GM10266 (cell line): ENCODE data around the gene BATF.

Experiments
- DNase-seq: peaks from one replicate; pipeline ENCODE4 v3.0.0; 2012; ENCODE audit errors: extremely low spot score
- TF ChIP-seq, protein P1 (sequence below): IDR thresholded peaks from 2 replicates; pipeline ENCODE4 v1.5.1; 2012; ENCODE audit warnings: mild to moderate bottlenecking, low read depth; ENCODE audit not compliant: control insufficient read depth, insufficient read depth; ENCODE audit errors: missing control alignments

BATF gene

DNA sequence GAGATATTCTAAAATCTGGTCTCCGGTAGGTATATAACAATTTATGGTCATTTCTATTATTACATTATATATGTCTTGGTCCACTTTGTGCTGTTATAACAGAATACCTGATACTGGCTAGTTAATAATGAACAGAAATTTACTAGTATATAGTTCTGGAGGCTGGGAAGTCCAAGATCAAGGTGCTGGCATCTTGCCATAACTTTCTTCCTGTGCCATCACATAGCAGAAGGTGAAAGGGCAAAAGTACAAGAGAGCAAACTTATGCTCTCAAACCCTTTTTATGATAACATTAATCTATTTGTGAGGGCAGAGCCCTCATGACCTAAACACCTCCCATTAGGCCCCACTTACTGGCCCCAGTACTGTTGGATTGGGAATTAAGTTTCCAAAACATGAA, 17.9 kb upstream of the BATF start:
- DNase-seq = no peak
- TF ChIP-seq, protein P1, sequence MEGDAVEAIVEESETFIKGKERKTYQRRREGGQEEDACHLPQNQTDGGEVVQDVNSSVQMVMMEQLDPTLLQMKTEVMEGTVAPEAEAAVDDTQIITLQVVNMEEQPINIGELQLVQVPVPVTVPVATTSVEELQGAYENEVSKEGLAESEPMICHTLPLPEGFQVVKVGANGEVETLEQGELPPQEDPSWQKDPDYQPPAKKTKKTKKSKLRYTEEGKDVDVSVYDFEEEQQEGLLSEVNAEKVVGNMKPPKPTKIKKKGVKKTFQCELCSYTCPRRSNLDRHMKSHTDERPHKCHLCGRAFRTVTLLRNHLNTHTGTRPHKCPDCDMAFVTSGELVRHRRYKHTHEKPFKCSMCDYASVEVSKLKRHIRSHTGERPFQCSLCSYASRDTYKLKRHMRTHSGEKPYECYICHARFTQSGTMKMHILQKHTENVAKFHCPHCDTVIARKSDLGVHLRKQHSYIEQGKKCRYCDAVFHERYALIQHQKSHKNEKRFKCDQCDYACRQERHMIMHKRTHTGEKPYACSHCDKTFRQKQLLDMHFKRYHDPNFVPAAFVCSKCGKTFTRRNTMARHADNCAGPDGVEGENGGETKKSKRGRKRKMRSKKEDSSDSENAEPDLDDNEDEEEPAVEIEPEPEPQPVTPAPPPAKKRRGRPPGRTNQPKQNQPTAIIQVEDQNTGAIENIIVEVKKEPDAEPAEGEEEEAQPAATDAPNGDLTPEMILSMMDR = no peak

DNA sequence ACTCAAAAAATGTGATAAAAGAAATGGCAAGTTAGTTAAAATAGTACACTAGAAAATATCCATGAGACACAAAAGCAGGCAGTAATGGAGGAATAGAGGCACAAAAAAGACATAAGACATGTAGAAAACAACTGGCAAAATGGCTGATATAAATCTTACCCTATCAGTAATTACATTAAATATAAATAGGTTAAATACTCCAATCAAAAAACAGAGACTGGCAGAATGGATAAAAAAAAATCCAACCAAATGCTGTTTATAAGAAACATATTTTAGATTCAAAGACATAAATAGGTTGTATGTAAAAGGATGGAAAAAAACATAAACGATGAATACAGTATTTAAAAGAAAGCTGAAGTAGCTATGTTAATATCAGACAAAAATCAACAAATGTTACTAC, 15.3 kb upstream of the BATF start:
- TF ChIP-seq, protein P1 = no peak
- DNase-seq = no peak

DNA sequence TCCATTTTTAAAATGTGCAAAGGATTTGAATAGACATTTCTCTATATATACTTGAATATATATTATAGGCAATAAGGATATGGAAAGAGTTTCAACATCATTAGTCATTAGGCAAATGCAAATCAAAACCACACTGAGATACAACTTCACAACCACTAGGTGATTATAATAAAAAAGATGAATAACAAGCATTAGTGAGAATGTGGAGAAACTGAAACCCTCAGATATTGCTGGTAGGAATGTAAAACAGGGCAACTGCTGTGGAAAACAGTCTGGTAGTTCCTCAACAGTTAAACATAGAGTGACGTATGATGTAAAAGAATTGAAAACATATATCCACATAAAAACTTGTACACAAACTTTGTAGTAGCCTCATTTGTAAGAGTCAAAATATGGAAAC, 11.7 kb upstream of the BATF start:
- no peak for DNase-seq
- TF ChIP-seq, protein P1 = no peak

DNA sequence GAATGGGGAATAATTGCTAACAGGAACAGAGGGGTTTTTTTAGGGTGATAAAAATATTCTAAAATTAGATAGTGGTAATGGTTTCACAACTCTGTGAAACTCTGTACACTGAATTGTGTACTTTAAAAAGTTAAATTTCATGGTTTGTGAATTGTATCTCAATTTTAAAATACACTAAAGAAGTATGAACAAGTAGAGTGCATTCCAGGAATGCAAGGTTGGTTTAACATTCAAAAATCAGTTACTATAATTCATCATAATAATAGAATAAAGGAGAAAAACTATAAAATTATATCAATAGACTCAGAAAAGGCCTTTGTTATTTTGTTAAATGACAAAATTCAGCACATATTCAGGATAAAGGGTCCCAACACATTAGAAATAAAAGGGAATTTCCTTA, 11.1 kb upstream of the BATF start:
- DNase-seq = no peak
- TF ChIP-seq, protein P1 = no peak

DNA sequence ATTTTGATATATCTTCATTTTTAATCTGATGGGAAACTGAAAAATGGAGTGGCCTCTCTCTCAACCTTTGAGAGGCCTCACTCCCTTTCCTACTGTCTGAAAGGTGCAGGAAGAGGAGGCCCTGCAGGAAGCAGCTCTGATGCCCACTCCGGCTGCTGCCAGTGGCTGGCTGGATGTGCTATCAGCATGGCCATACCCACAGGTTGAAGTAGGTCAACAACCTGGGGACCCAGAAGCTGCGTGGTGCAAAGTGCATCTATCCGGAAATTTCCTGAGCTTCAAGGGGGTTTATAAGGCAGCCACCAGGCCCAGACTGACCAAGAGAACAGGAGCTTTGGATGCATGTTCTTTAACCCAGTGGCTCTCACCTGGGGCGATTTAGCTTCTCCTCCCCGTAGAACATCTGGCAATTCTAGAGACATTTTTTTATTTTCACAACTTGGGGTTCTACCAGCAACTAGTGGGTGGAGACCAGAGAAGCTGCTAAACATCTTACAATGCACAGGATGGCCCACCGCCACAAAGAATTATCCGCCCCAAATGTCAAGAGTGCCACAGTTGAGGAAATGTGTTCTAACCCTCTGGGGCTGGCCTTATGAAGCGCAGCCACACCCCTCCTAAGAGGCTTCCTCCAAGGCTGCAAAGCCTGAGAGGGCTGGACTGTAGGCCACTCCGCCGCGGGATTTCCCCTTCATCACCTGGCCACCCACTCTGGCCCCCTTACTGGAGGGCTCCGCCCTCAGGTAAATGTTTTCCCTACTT, 8.2 kb upstream of the BATF start:
- peak; percentile 44 for DNase-seq

DNA sequence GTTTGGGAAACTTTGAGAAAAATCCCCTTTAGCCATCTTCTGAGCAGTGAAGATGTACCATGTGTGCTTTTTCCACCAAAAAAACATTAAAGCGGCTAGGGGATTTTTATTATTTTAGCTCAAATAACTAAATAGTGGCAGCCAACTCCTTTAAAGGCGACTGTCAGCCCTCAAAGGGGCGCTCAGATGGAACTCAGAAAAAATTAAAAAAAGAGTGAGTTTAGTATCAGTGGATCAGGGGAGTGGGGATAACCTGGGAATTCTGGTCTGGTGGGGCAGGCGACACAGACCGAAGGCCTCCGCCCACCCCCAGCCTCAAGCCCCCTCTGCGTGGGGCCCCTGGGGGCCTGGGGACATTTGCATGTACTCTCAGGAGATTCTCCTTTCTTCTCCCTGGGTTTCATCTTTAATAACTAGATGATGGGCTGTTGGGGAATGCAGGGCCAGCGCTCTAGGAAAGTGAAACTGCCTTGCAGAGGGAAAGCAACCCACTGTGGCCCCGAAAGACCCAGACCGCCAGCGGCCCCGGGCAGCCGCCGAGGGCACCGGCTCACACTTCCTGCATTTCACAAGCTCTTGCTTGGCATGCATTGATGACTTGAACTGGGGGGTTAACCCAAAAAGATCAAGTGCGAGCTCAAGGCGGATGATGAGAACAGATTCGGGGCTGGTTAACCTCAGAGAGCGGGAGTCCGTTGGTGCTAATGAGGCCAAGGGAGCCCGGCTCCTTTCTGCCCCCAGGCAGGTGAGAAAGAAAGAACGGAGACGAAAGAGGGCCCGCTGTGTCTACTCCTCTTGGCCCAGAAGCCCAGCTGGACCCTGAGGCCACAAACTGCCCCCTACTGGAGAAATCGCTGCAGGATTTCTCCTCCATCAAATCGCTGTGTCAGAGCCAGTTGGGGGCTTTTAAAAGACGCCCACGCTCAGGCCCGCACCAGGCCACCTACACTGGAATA, 7.3 kb upstream of the BATF start:
- TF ChIP-seq, protein P1 = peak; percentile 37
- peak; percentile 32 for DNase-seq

More for the DNA sequence above, 8.2 kb upstream of the BATF start:
- TF ChIP-seq, protein P1 = no peak
